DND-41 (cell line): Measurements from ENCODE around the gene MED22.

ENCODE experiments used
- EZH2 ChIP-seq: IDR thresholded peaks from 3 replicates; pipeline ENCODE4 v1.6.1; 2012; ENCODE audit warnings: borderline replicate concordance, low read depth, mild to moderate bottlenecking, moderate library complexity, low read length, inconsistent platforms; ENCODE audit not compliant: severe bottlenecking
- TF ChIP-seq, protein P1 (sequence below): IDR thresholded peaks from 2 replicates; pipeline ENCODE4 v1.5.1; 2012; ENCODE audit warnings: borderline replicate concordance, low read length, moderate library complexity, mild to moderate bottlenecking; ENCODE audit not compliant: poor library complexity, severe bottlenecking; ENCODE audit errors: extremely low read depth

DNA sequence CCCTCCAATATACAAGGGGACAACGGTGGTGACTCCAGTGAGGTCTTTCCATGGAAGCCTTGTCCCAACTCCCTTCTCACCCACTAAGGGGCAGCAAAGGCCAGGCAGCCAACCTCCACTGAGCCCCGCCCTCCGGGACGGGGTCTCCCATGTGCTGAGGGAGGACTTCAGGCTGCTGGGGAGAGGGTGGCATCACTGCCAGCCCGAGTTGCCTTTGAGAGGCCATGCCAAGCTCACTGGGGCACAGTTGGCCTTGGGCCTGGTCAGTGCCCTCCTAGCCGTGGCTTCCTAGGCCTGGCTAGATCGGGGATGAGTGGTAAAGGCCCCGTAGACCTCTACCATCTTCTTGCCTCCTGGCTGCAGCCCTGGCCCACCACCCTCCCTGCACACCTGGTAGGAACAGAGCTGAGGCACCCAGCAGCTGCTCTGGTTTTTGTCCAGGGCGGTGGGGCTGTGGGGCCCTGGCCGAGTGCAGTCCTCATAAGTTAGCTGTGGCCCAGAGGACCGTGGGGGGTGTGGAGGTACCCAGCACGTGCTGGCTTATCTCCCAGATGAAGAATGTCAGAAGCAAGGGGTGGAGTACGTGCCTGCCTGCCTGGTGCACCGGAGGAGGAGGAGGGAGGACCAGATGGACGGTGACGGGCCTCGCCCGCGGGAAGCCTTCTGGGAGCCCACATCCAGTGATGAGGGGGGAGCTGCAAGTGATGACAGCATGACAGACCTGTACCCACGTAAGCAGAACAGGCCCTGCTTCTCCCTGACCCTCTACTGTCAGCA, 11.7 kb upstream of the MED22 start:
- TF ChIP-seq, protein P1, sequence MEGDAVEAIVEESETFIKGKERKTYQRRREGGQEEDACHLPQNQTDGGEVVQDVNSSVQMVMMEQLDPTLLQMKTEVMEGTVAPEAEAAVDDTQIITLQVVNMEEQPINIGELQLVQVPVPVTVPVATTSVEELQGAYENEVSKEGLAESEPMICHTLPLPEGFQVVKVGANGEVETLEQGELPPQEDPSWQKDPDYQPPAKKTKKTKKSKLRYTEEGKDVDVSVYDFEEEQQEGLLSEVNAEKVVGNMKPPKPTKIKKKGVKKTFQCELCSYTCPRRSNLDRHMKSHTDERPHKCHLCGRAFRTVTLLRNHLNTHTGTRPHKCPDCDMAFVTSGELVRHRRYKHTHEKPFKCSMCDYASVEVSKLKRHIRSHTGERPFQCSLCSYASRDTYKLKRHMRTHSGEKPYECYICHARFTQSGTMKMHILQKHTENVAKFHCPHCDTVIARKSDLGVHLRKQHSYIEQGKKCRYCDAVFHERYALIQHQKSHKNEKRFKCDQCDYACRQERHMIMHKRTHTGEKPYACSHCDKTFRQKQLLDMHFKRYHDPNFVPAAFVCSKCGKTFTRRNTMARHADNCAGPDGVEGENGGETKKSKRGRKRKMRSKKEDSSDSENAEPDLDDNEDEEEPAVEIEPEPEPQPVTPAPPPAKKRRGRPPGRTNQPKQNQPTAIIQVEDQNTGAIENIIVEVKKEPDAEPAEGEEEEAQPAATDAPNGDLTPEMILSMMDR, result peak; percentile 30
- TF ChIP-seq EZH2, result no peak
